HEK293T (cell line): ENCODE results near the gene RBP3.

Experiments used
- CTCF ChIA-PET: fragments of 350-600 bp; formaldehyde crosslinking; extraction: SDS; loops from one replicate; lab custom pipeline; 2021; ENCODE audit warnings: antibody characterized with exemption, inconsistent platforms; lab: Yijun Ruan, JAX
- POLR2A ChIA-PET: fragments of 350-600 bp; formaldehyde crosslinking; extraction: SDS; loops from one replicate; lab custom pipeline; 2020; ENCODE audit warnings: antibody characterized with exemption, inconsistent platforms; lab: Yijun Ruan, JAX
- DNase-seq: peaks from one replicate; pipeline ENCODE4 v3.0.0; 2012; ENCODE audit warnings: mixed read lengths; ENCODE audit errors: extremely low spot score
- ARNT ChIP-seq: fragments of 450-650 bp; IDR thresholded peaks from 2 replicates; pipeline ENCODE4 v1.6.1; 2017; ENCODE audit warnings: mild to moderate bottlenecking
- BHLHE40 ChIP-seq: fragments of 450-650 bp; IDR thresholded peaks from 2 replicates; pipeline ENCODE4 v1.6.1; 2016; ENCODE audit warnings: mild to moderate bottlenecking, moderate library complexity, borderline replicate concordance
- CTBP1 ChIP-seq: fragments of 450-650 bp; IDR thresholded peaks from 2 replicates; pipeline ENCODE4 v1.6.1; 2016; ENCODE audit warnings: borderline replicate concordance
- ELF4 ChIP-seq: fragments of 450-650 bp; IDR thresholded peaks from 2 replicates; pipeline ENCODE4 v1.6.1; 2017; ENCODE audit warnings: antibody characterized with exemption
- FOXA1 ChIP-seq: fragments of 450-650 bp; IDR thresholded peaks from 2 replicates; pipeline ENCODE4 v1.6.1; 2016; ENCODE audit warnings: mild to moderate bottlenecking
- FOXK2 ChIP-seq: fragments of 450-650 bp; IDR thresholded peaks from 2 replicates; pipeline ENCODE4 v1.6.1; 2016; ENCODE audit warnings: mild to moderate bottlenecking
- FOXM1 ChIP-seq: fragments of 450-650 bp; IDR thresholded peaks from 2 replicates; pipeline ENCODE4 v1.6.1; 2017; ENCODE audit warnings: mild to moderate bottlenecking, borderline replicate concordance
- HDGF ChIP-seq: fragments of 450-650 bp; IDR thresholded peaks from 2 replicates; pipeline ENCODE4 v1.6.1; 2017; ENCODE audit warnings: antibody characterized with exemption, borderline replicate concordance
- L3MBTL2 ChIP-seq: fragments of 450-650 bp; conservative IDR thresholded peaks from 2 replicates; pipeline ENCODE4 v1.6.1; 2016; ENCODE audit warnings: mild to moderate bottlenecking
- LEF1 ChIP-seq: fragments of 450-650 bp; IDR thresholded peaks from 2 replicates; pipeline ENCODE4 v1.6.1; 2017; ENCODE audit warnings: mild to moderate bottlenecking, borderline replicate concordance
- NFRKB ChIP-seq: fragments of 450-650 bp; IDR thresholded peaks from 2 replicates; pipeline ENCODE4 v1.6.1; 2016; ENCODE audit warnings: mild to moderate bottlenecking, moderate library complexity
- SP1 ChIP-seq: fragments of 450-650 bp; IDR thresholded peaks from 2 replicates; pipeline ENCODE4 v1.6.1; 2017
- SUZ12 ChIP-seq: fragments of 450-650 bp; IDR thresholded peaks from 2 replicates; pipeline ENCODE4 v1.6.1; 2016; ENCODE audit warnings: mild to moderate bottlenecking
- TARDBP ChIP-seq: fragments of 450-650 bp; IDR thresholded peaks from 2 replicates; pipeline ENCODE4 v1.6.1; 2016
- ZNF384 ChIP-seq: fragments of 450-650 bp; IDR thresholded peaks from 2 replicates; pipeline ENCODE4 v1.6.1; 2016
- TF ChIP-seq, protein P1 (sequence below): fragments of 450-650 bp; IDR thresholded peaks from 2 replicates; pipeline ENCODE4 v1.6.1; 2016

Gene RBP3

GRCh38 chr10:47348138-47348651 lies at the start of gene RBP3:
Gene RBP3 (plus strand): TSS chr10:47348363. CDS start chr10:47348485, 122 bp downstream.
- ChIA-PET POLR2A (no interaction called here), CTCF (no interaction called here)
- DNase-seq = no peak
- TF ChIP-seq SP1 = no peak
- TF ChIP-seq TARDBP = no peak
- no peak for TF ChIP-seq L3MBTL2
- TF ChIP-seq LEF1 = no peak
- TF ChIP-seq NFRKB = no peak
- TF ChIP-seq FOXA1 = no peak
- TF ChIP-seq ARNT = no peak
- TF ChIP-seq SUZ12 = no peak
- TF ChIP-seq FOXK2 = no peak
- TF ChIP-seq HDGF = no peak
- TF ChIP-seq ZNF384 = no peak
- TF ChIP-seq, protein P1, sequence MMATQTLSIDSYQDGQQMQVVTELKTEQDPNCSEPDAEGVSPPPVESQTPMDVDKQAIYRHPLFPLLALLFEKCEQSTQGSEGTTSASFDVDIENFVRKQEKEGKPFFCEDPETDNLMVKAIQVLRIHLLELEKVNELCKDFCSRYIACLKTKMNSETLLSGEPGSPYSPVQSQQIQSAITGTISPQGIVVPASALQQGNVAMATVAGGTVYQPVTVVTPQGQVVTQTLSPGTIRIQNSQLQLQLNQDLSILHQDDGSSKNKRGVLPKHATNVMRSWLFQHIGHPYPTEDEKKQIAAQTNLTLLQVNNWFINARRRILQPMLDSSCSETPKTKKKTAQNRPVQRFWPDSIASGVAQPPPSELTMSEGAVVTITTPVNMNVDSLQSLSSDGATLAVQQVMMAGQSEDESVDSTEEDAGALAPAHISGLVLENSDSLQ = no peak
- no peak for TF ChIP-seq FOXM1
- no peak for TF ChIP-seq CTBP1
- no peak for TF ChIP-seq ELF4
- TF ChIP-seq BHLHE40 = no peak

GRCh38 chr10:47298715-47299114 lies 49.4 kb upstream of the RBP3 start:
- POLR2A ChIA-PET = no interaction called here
- DNase-seq = no peak
- TF ChIP-seq NFRKB (no peak), LEF1 (no peak), SP1 (no peak), CTBP1 (no peak), ARNT (no peak), TARDBP (no peak), ELF4 (no peak), FOXM1 (no peak), SUZ12 (no peak)
- CTCF ChIA-PET = interaction anchor here (1.3 kb wide), 1 partner anchor 13 kb away, joined by 3 read pairs; no protein-coding TSS in a partner anchor

DNA sequence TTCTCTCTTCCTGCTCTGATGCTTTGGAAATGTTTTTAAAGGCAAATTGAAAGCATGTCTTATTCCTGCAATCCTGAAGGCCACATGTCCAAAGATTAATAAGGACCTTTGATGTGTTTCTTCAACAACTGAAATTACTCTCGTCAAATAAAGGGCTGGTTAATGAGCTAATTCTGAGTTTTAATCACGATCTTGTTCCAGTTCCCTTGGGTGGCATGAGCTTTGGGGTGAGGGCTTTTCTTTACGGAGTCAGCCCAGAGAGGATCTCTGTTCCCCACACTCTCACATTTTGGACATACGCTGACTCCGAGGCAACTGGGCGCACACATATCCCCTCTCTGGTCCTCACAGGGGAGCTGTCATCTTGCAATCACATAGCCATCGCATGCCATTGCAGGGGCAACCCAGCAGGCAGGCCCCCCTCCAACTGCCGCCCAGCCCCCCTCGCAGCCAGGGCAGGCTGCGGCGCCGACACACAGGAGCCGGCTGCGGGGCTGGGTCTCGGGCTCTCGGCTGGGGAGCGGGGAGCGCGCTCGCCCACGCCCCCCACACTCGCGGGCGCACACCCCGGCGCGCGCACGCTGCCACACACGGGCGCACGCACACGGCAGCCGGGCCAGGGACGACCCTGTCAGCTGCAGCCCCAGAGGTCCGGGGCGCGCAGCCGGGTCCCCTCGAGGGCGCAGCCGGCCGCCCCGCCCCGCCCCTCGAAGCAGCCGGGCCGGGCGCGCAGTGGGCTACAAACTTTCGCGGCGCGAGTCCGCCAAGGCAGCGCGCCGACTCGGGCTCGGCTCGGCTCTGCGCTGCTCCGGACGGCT lies 48.3 kb upstream of the RBP3 start, which contains the start of gene GDF10:
GDF10 (plus strand) TSS at position 587 of the 818 bp plus-strand sequence. CDS start 455 bp downstream, outside the sequence.
- peak; percentile 23 for DNase-seq
- ChIA-PET POLR2A (no interaction called here), CTCF (no interaction called here)
- TF ChIP-seq, protein P1 = no peak
- no peak for TF ChIP-seq CTBP1

- POLR2A ChIA-PET = no interaction called here
- DNase-seq = peak; percentile 27
- TF ChIP-seq NFRKB = no peak
- peak; percentile 69; the same call in 1 of the 2 replicates for TF ChIP-seq L3MBTL2
- CTCF ChIA-PET = no interaction called here
These were observed 47.7 kb upstream of the RBP3 start for GRCh38 chr10:47300429-47300931.

- ChIA-PET CTCF (interaction anchor here (0.6 kb wide), 1 partner anchor 246 kb away, joined by 3 read pairs; no protein-coding TSS in a partner anchor), POLR2A (no interaction called here)
- no peak for TF ChIP-seq L3MBTL2
- DNase-seq = no peak
These were observed 46.3 kb upstream of the RBP3 start for GRCh38 chr10:47301833-47302232.

- no peak for DNase-seq
- no peak for TF ChIP-seq ARNT
- TF ChIP-seq HDGF = no peak
- no peak for TF ChIP-seq BHLHE40
- no peak for TF ChIP-seq TARDBP
- no peak for TF ChIP-seq FOXA1
- no peak for TF ChIP-seq CTBP1
- TF ChIP-seq SUZ12 = no peak
- TF ChIP-seq L3MBTL2 = no peak
- TF ChIP-seq NFRKB = no peak
- TF ChIP-seq ZNF384 = no peak
- TF ChIP-seq FOXK2 = no peak
- TF ChIP-seq ELF4 = no peak
- no peak for TF ChIP-seq LEF1
- no peak for TF ChIP-seq FOXM1
- TF ChIP-seq, protein P1 = no peak
- TF ChIP-seq SP1 = no peak
- POLR2A ChIA-PET = no interaction called here
- CTCF ChIA-PET = interaction anchor here (0.6 to 1.2 kb wide), 3 partner anchors 21 to 255 kb away, joined by 3 to 6 read pairs (median 4); no protein-coding TSS in a partner anchor
These were observed 45.1 kb upstream of the RBP3 start for GRCh38 chr10:47303105-47303504.

- DNase-seq = no peak
- ChIA-PET POLR2A (no interaction called here), CTCF (interaction anchor here (0.6 to 1.2 kb wide), 3 partner anchors 21 to 255 kb away, joined by 3 to 6 read pairs (median 4); no protein-coding TSS in a partner anchor)
- TF ChIP-seq TARDBP (no peak), SUZ12 (no peak), L3MBTL2 (no peak), CTBP1 (no peak), BHLHE40 (no peak), ARNT (no peak), LEF1 (no peak), SP1 (no peak), HDGF (no peak), ZNF384 (no peak)
- TF ChIP-seq, protein P1 = no peak
These were observed 44.3 kb upstream of the RBP3 start for GRCh38 chr10:47303866-47304265.
